ENCODE measurements around the gene MLXIP.

Gene MLXIP

DNA sequence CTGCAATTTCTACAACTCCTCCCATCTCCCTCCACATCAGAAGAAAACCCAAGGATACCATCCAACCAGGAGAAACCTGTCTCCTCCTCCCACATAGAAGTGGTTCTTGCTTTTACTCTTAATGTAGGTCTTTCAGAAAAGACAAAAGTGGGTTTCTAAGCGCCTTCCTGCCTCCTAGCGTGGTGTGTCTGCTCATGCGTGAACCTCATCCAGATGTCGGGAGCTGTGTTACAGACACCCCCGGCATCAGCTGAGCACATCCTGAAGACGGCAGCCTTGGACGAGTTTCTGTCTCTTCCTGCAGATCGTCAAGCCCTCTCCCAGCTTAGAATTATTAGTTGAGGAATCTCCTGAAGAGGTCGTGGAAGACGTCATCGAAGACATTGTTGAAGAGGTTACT lies 113.9 kb downstream of the MLXIP start:
- no peak overlapping the region for H3K4me3 ChIP-seq (ENCODE audit: low read depth, low read length)
- TF ChIP-seq, protein P1, sequence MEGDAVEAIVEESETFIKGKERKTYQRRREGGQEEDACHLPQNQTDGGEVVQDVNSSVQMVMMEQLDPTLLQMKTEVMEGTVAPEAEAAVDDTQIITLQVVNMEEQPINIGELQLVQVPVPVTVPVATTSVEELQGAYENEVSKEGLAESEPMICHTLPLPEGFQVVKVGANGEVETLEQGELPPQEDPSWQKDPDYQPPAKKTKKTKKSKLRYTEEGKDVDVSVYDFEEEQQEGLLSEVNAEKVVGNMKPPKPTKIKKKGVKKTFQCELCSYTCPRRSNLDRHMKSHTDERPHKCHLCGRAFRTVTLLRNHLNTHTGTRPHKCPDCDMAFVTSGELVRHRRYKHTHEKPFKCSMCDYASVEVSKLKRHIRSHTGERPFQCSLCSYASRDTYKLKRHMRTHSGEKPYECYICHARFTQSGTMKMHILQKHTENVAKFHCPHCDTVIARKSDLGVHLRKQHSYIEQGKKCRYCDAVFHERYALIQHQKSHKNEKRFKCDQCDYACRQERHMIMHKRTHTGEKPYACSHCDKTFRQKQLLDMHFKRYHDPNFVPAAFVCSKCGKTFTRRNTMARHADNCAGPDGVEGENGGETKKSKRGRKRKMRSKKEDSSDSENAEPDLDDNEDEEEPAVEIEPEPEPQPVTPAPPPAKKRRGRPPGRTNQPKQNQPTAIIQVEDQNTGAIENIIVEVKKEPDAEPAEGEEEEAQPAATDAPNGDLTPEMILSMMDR (IDR thresholded peaks at IDR 0.05; ENCODE audit: low read depth, low read length), result no peak

DNA sequence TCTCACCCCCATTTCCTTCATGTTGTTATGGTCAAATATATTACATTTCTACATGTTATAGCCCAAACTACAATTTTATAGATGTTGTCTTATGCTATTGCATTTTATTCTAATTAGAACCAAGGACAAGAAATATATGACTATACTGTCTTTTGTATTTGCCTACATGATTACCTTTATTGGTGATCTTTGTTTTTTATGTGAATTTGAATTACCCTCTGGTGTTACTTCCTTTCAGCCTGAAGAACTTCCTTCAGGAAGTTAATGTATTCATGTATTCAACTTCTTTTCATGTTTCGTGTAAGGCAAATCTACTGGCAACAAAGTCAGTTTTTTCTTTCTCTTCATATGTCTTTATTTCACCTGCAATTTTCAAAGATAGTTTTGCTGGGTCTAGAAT lies 116.2 kb downstream of the MLXIP start:
- TF ChIP-seq, protein P1 (IDR thresholded peaks at IDR 0.05; ENCODE audit: low read depth, low read length), result no peak
- H3K4me3 ChIP-seq (ENCODE audit: low read depth, low read length), result no peak overlapping the region

DNA sequence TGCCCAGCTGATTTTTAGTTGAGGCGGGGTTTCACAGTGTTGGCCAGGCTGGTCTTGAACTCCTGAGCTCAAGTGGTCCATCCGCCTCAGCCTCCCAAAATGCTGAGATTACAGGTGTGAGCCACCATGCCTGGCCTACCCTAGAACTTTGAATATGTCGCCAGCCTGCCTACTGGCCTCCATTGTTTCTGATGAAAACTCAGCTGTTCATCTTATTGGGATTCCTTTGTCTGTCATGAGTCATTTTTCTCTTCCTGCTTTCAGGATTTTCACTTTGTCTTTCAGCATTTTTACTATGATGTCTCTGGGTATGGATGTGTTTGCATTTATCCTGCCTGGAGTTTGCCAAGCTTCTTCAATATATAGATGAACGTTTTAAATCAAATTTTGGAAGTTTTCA lies 116.8 kb downstream of the MLXIP start:
- TF ChIP-seq, protein P1 (IDR thresholded peaks at IDR 0.05; ENCODE audit: low read depth, low read length), result no peak
- no peak overlapping the region for H3K4me3 ChIP-seq (ENCODE audit: low read depth, low read length)

Data from WI38 (cell line).